Neural progenitor cell (in vitro differentiated cells): Measurements from ENCODE around the gene CAPRIN2. TPM values are rescaled to one million over a fixed set of nuclear protein-coding genes. Genes with fewer than 3 reads are reported as not detected.

Source experiments
- DNase-seq: peaks from one replicate; pipeline ENCODE4 v3.0.0-alpha.2; 2016; ENCODE audit warnings: low spot score
- H2AFZ ChIP-seq: fragments of 200-600 bp; sonication (generic); replicated peaks from 2 replicates; pipeline ENCODE4 v1.6.1; 2016; ENCODE audit warnings: antibody characterized with exemption
- H3F3A ChIP-seq: fragments of 200-600 bp; sonication (generic); 2 replicates; pipeline ENCODE4 v1.6.1; 2016; ENCODE audit warnings: antibody characterized with exemption, low read depth
- H3K27ac ChIP-seq: fragments of 200-600 bp; sonication (generic); 2 replicates; pipeline ENCODE4 v1.5.1; 2016; ENCODE audit warnings: mild to moderate bottlenecking
- H3K27me3 ChIP-seq: fragments of 200-600 bp; sonication (generic); 2 replicates; pipeline ENCODE4 v1.6.1; 2016; ENCODE audit warnings: mild to moderate bottlenecking, moderate library complexity
- H3K36me3 ChIP-seq: fragments of 200-600 bp; sonication (generic); 2 replicates; pipeline ENCODE4 v1.5.1; 2016
- H3K4me1 ChIP-seq: fragments of 200-600 bp; sonication (generic); 2 replicates; pipeline ENCODE4 v1.6.1; 2016; ENCODE audit warnings: mixed run types
- H3K4me2 ChIP-seq: fragments of 200-600 bp; sonication (generic); 2 replicates; pipeline ENCODE4 v1.6.1; 2016
- H3K4me3 ChIP-seq: fragments of 200-600 bp; sonication (generic); 2 replicates; pipeline ENCODE4 v1.5.1; 2016
- H3K79me2 ChIP-seq: fragments of 200-600 bp; sonication (generic); 2 replicates; pipeline ENCODE4 v1.6.1; 2016; ENCODE audit warnings: low read depth
- H3K9ac ChIP-seq: fragments of 200-600 bp; sonication (generic); 2 replicates; pipeline ENCODE4 v1.6.1; 2016
- H3K9me3 ChIP-seq: fragments of 200-600 bp; sonication (generic); 2 replicates; pipeline ENCODE4 v1.5.1; 2016; ENCODE audit warnings: low read depth
- H4K20me1 ChIP-seq: fragments of 200-600 bp; sonication (generic); 2 replicates; pipeline ENCODE4 v1.6.1; 2016; ENCODE audit warnings: low read depth
- H3K27ac Mint-ChIP-seq: 3 replicates; pipeline ENCODE4 v1.8.0; 2021; ENCODE audit warnings: mixed read lengths
- H3K27me3 Mint-ChIP-seq: 2 replicates; pipeline ENCODE4 v1.8.0; 2022; ENCODE audit warnings: low read depth, mild to moderate bottlenecking, inconsistent platforms, moderate library complexity, mixed read lengths; ENCODE audit not compliant: insufficient read depth
- H3K36me3 Mint-ChIP-seq: 3 replicates; pipeline ENCODE4 v1.8.0; 2021; ENCODE audit warnings: mixed read lengths
- H3K4me1 Mint-ChIP-seq: 3 replicates; pipeline ENCODE4 v1.8.0; 2021; ENCODE audit warnings: mixed read lengths
- H3K4me3 Mint-ChIP-seq: 3 replicates; pipeline ENCODE4 v1.8.0; 2021; ENCODE audit warnings: mild to moderate bottlenecking, moderate library complexity, mixed read lengths
- H3K9me3 Mint-ChIP-seq: 3 replicates; pipeline ENCODE4 v1.8.0; 2020; ENCODE audit warnings: mixed read lengths
- CTCF ChIP-seq: fragments of 200-600 bp; sonication (generic); IDR thresholded peaks from 2 replicates; pipeline ENCODE4 v1.5.1; 2017; ENCODE audit warnings: antibody characterized with exemption, mild to moderate bottlenecking
- EZH2 ChIP-seq: fragments of 200-600 bp; sonication (generic); IDR thresholded peaks from 2 replicates; pipeline ENCODE4 v1.6.1; 2017; ENCODE audit warnings: antibody characterized with exemption, mild to moderate bottlenecking, moderate library complexity
- EZH2phosphoT487 ChIP-seq: fragments of 200-600 bp; sonication (generic); IDR thresholded peaks from 2 replicates; pipeline ENCODE4 v1.6.1; 2017; ENCODE audit warnings: antibody characterized with exemption
- total RNA-seq: library from RNA; depleted of rRNA; stranded (reverse); fragments of >200 nt; gene quantifications from 2 replicates; pipeline ENCODE4 v1.2.3, GENCODE V29; 2015; ENCODE audit warnings: low replicate concordance

Gene CAPRIN2
- total RNA-seq, 1 donor from 2014 or later: 53.2 TPM

GRCh38 chr12:30695199-30696102, 59.3 kb downstream of the CAPRIN2 start, which contains the start of gene IPO8:
Gene IPO8 (minus strand): TSS chr12:30695869. CDS start chr12:30695647, 222 bp downstream.
- no peaks in the 10 kb centered on the region for H3K9me3 ChIP-seq
- peaks cover 22% of the 10 kb centered on the region for H3K4me1 Mint-ChIP-seq
- peaks cover 41% of the 10 kb centered on the region for H3K79me2 ChIP-seq

GRCh38 chr12:30694412-30695198, 60.1 kb downstream of the CAPRIN2 start:
- Histone ChIP-seq H2AFZ (peak overlapping the region; percentile 100), H3K27ac (no peak overlapping the region), H3F3A (peaks cover 8% of the 10 kb centered on the region), H3K9ac (peak overlapping the region; percentile 61), H3K4me1 (peaks cover 11% of the 10 kb centered on the region), H3K9me3 (no peaks in the 10 kb centered on the region), H3K4me3 (peak overlapping the region; percentile 96), H3K27me3 (no peaks in the 10 kb centered on the region), H3K4me2 (peak overlapping the region; percentile 99), H3K79me2 (peaks cover 41% of the 10 kb centered on the region), H3K36me3 (no peaks in the 10 kb centered on the region), H4K20me1 (peaks cover 17% of the 10 kb centered on the region)
- Mint-ChIP-seq H3K27ac (peak overlapping the region; percentile 96), H3K27me3 (peaks cover 2% of the 10 kb centered on the region), H3K9me3 (no peaks in the 10 kb centered on the region), H3K36me3 (no peaks in the 10 kb centered on the region), H3K4me3 (peak overlapping the region; percentile 97), H3K4me1 (peaks cover 22% of the 10 kb centered on the region)
- DNase-seq: peak; percentile 64
- no peak for TF ChIP-seq CTCF
- no peak for TF ChIP-seq EZH2
- no peak for TF ChIP-seq EZH2phosphoT487

More at GRCh38 chr12:30695199-30696102, 59.3 kb downstream of the CAPRIN2 start, which contains the start of gene IPO8:
- Histone ChIP-seq H3K4me2 (peak within 1 kb of the TSS; percentile 99), H3K27me3 (no peaks in the 10 kb centered on the region), H2AFZ (peak within 1 kb of the TSS; percentile 100), H3K9ac (peak within 1 kb of the TSS; percentile 61), H3K27ac (no peak within 1 kb of the TSS), H3F3A (peaks cover 8% of the 10 kb centered on the region), H4K20me1 (peaks cover 17% of the 10 kb centered on the region), H3K4me1 (peaks cover 11% of the 10 kb centered on the region), H3K36me3 (no peaks in the 10 kb centered on the region), H3K4me3 (peak within 1 kb of the TSS; percentile 96)
- H3K4me3 Mint-ChIP-seq: peak within 1 kb of the TSS; percentile 97
- DNase-seq: peak; percentile 96
- H3K9me3 Mint-ChIP-seq: no peaks in the 10 kb centered on the region
- peaks cover 2% of the 10 kb centered on the region for H3K27me3 Mint-ChIP-seq
- no peaks in the 10 kb centered on the region for H3K36me3 Mint-ChIP-seq
- TF ChIP-seq EZH2phosphoT487 (no peak), EZH2 (peak; percentile 40), CTCF (peak; percentile 51)
- peak within 1 kb of the TSS; percentile 96 for H3K27ac Mint-ChIP-seq

GRCh38 chr12:30692470-30692869, 62.3 kb downstream of the CAPRIN2 start:
- no peaks in the 10 kb centered on the region for H3K9me3 Mint-ChIP-seq
- Histone ChIP-seq H3K9me3 (no peaks in the 10 kb centered on the region), H3K4me2 (no peak overlapping the region), H3K27me3 (no peaks in the 10 kb centered on the region), H3K9ac (no peak overlapping the region), H3F3A (peaks cover 8% of the 10 kb centered on the region), H3K36me3 (no peaks in the 10 kb centered on the region), H3K4me3 (no peak overlapping the region), H4K20me1 (peaks cover 17% of the 10 kb centered on the region), H3K27ac (no peak overlapping the region), H3K79me2 (peaks cover 41% of the 10 kb centered on the region), H3K4me1 (peaks cover 11% of the 10 kb centered on the region), H2AFZ (no peak overlapping the region)
- no peak overlapping the region for H3K4me3 Mint-ChIP-seq
- no peak for DNase-seq
- no peak overlapping the region for H3K27ac Mint-ChIP-seq
- no peaks in the 10 kb centered on the region for H3K36me3 Mint-ChIP-seq
- peaks cover 22% of the 10 kb centered on the region for H3K4me1 Mint-ChIP-seq
- TF ChIP-seq EZH2: no peak
- H3K27me3 Mint-ChIP-seq: peaks cover 2% of the 10 kb centered on the region
